ENCODE measurements around the gene SEC24B.

Gene SEC24B

GRCh38 chr4:109465069-109465468, 31.5 kb downstream of the SEC24B start:
- peaks cover 0 to 20% of the 10 kb centered on the region in 2 donors for H3K4me1 ChIP-seq (ENCODE audit: control insufficient read depth in 1 of 2, insufficient read depth in 2 of 2, low read length in 2 of 2)
- H3K9me3 ChIP-seq (ENCODE audit: control insufficient read depth in 1 of 2, low read length in 2 of 2): no peaks in the 10 kb centered on the region
- H3K4me3 ChIP-seq (ENCODE audit: low read depth in 1 of 2, low read length in 2 of 2): no peak overlapping the region
- H3K36me3 ChIP-seq (ENCODE audit: control insufficient read depth in 1 of 2, insufficient read depth in 2 of 2, low read length in 2 of 2): peaks cover 22 to 29% of the 10 kb centered on the region in 2 donors
- no peak overlapping the region for H3K27ac ChIP-seq (ENCODE audit: low read length)
- H3K27me3 ChIP-seq (ENCODE audit: low read depth, low read length): no peaks in the 10 kb centered on the region

GRCh38 chr4:109469915-109470314, 36.3 kb downstream of the SEC24B start:
- Histone ChIP-seq H3K4me1 (ENCODE audit: control insufficient read depth in 1 of 2, insufficient read depth in 2 of 2, low read length in 2 of 2) (peaks cover 0 to 31% of the 10 kb centered on the region in 2 donors), H3K36me3 (ENCODE audit: control insufficient read depth in 1 of 2, insufficient read depth in 2 of 2, low read length in 2 of 2) (peaks cover 2 to 11% of the 10 kb centered on the region in 2 donors), H3K27me3 (ENCODE audit: low read depth, low read length) (no peaks in the 10 kb centered on the region), H3K9me3 (ENCODE audit: control insufficient read depth in 1 of 2, low read length in 2 of 2) (no peaks in the 10 kb centered on the region), H3K27ac (ENCODE audit: low read length) (no peak overlapping the region), H3K4me3 (ENCODE audit: low read depth in 1 of 2, low read length in 2 of 2) (no peak overlapping the region)

- peaks cover 0 to 23% of the 10 kb centered on the region in 2 donors for H3K4me1 ChIP-seq (ENCODE audit: control insufficient read depth in 1 of 2, insufficient read depth in 2 of 2, low read length in 2 of 2)
- H3K27me3 ChIP-seq (ENCODE audit: low read depth, low read length): no peaks in the 10 kb centered on the region
- H3K27ac ChIP-seq (ENCODE audit: low read length): no peak overlapping the region
- H3K36me3 ChIP-seq (ENCODE audit: control insufficient read depth in 1 of 2, insufficient read depth in 2 of 2, low read length in 2 of 2): peaks cover 0 to 10% of the 10 kb centered on the region in 2 donors
- H3K9me3 ChIP-seq (ENCODE audit: control insufficient read depth in 1 of 2, low read length in 2 of 2): no peaks in the 10 kb centered on the region
- H3K4me3 ChIP-seq (ENCODE audit: low read depth in 1 of 2, low read length in 2 of 2): no peak overlapping the region
Measured at GRCh38 chr4:109472343-109472761, 38.7 kb downstream of the SEC24B start.

- peaks cover 0 to 18% of the 10 kb centered on the region in 2 donors for H3K4me1 ChIP-seq (ENCODE audit: control insufficient read depth in 1 of 2, insufficient read depth in 2 of 2, low read length in 2 of 2)
- no peak overlapping the region for H3K4me3 ChIP-seq (ENCODE audit: low read depth in 1 of 2, low read length in 2 of 2)
- peaks cover 0 to 5% of the 10 kb centered on the region in 2 donors for H3K36me3 ChIP-seq (ENCODE audit: control insufficient read depth in 1 of 2, insufficient read depth in 2 of 2, low read length in 2 of 2)
- no peaks in the 10 kb centered on the region for H3K27me3 ChIP-seq (ENCODE audit: low read depth, low read length)
- no peak overlapping the region for H3K27ac ChIP-seq (ENCODE audit: low read length)
- H3K9me3 ChIP-seq (ENCODE audit: control insufficient read depth in 1 of 2, low read length in 2 of 2): no peaks in the 10 kb centered on the region
Measured at GRCh38 chr4:109473824-109474223, 40.2 kb downstream of the SEC24B start.

GRCh38 chr4:109486007-109486406, 52.4 kb downstream of the SEC24B start:
- no peak overlapping the region for H3K4me3 ChIP-seq (ENCODE audit: low read depth in 1 of 2, low read length in 2 of 2)
- H3K9me3 ChIP-seq (ENCODE audit: control insufficient read depth in 1 of 2, low read length in 2 of 2): no peaks in the 10 kb centered on the region
- no peaks in the 10 kb centered on the region for H3K4me1 ChIP-seq (ENCODE audit: control insufficient read depth in 1 of 2, insufficient read depth in 2 of 2, low read length in 2 of 2)
- peaks cover 4 to 8% of the 10 kb centered on the region in 2 donors for H3K36me3 ChIP-seq (ENCODE audit: control insufficient read depth in 1 of 2, insufficient read depth in 2 of 2, low read length in 2 of 2)
- H3K27ac ChIP-seq (ENCODE audit: low read length): no peak overlapping the region
- no peaks in the 10 kb centered on the region for H3K27me3 ChIP-seq (ENCODE audit: low read depth, low read length)

- no peaks in the 10 kb centered on the region for H3K9me3 ChIP-seq (ENCODE audit: control insufficient read depth in 1 of 2, low read length in 2 of 2)
- H3K36me3 ChIP-seq (ENCODE audit: control insufficient read depth in 1 of 2, insufficient read depth in 2 of 2, low read length in 2 of 2): peaks cover 33 to 34% of the 10 kb centered on the region in 2 donors
- H3K27ac ChIP-seq (ENCODE audit: low read length): no peak overlapping the region
- no peak overlapping the region for H3K4me3 ChIP-seq (ENCODE audit: low read depth in 1 of 2, low read length in 2 of 2)
- H3K4me1 ChIP-seq (ENCODE audit: control insufficient read depth in 1 of 2, insufficient read depth in 2 of 2, low read length in 2 of 2): no peaks in the 10 kb centered on the region
- H3K27me3 ChIP-seq (ENCODE audit: low read depth, low read length): no peaks in the 10 kb centered on the region
Measured at GRCh38 chr4:109494563-109494962, 60.9 kb downstream of the SEC24B start.

- Histone ChIP-seq H3K9me3 (ENCODE audit: control insufficient read depth in 1 of 2, low read length in 2 of 2) (no peaks in the 10 kb centered on the region), H3K27ac (ENCODE audit: low read length) (no peak overlapping the region), H3K36me3 (ENCODE audit: control insufficient read depth in 1 of 2, insufficient read depth in 2 of 2, low read length in 2 of 2) (peaks cover 33 to 40% of the 10 kb centered on the region in 2 donors), H3K4me3 (ENCODE audit: low read depth in 1 of 2, low read length in 2 of 2) (no peak overlapping the region), H3K27me3 (ENCODE audit: low read depth, low read length) (no peaks in the 10 kb centered on the region), H3K4me1 (ENCODE audit: control insufficient read depth in 1 of 2, insufficient read depth in 2 of 2, low read length in 2 of 2) (no peaks in the 10 kb centered on the region)
Measured at GRCh38 chr4:109495514-109495913, 61.9 kb downstream of the SEC24B start.

- Histone ChIP-seq H3K27ac (ENCODE audit: low read length) (no peak overlapping the region), H3K4me3 (ENCODE audit: low read depth in 1 of 2, low read length in 2 of 2) (no peak overlapping the region), H3K27me3 (ENCODE audit: low read depth, low read length) (no peaks in the 10 kb centered on the region), H3K4me1 (ENCODE audit: control insufficient read depth in 1 of 2, insufficient read depth in 2 of 2, low read length in 2 of 2) (no peaks in the 10 kb centered on the region), H3K36me3 (ENCODE audit: control insufficient read depth in 1 of 2, insufficient read depth in 2 of 2, low read length in 2 of 2) (peaks cover 33 to 51% of the 10 kb centered on the region in 2 donors), H3K9me3 (ENCODE audit: control insufficient read depth in 1 of 2, low read length in 2 of 2) (no peaks in the 10 kb centered on the region)
Measured at GRCh38 chr4:109496875-109497274, 63.3 kb downstream of the SEC24B start.

- no peaks in the 10 kb centered on the region for H3K9me3 ChIP-seq (ENCODE audit: control insufficient read depth in 1 of 2, low read length in 2 of 2)
- H3K4me3 ChIP-seq (ENCODE audit: low read depth in 1 of 2, low read length in 2 of 2): no peak overlapping the region
- H3K4me1 ChIP-seq (ENCODE audit: control insufficient read depth in 1 of 2, insufficient read depth in 2 of 2, low read length in 2 of 2): no peaks in the 10 kb centered on the region
- H3K36me3 ChIP-seq (ENCODE audit: control insufficient read depth in 1 of 2, insufficient read depth in 2 of 2, low read length in 2 of 2): peaks cover 33 to 51% of the 10 kb centered on the region in 2 donors
- H3K27me3 ChIP-seq (ENCODE audit: low read depth, low read length): no peaks in the 10 kb centered on the region
- no peak overlapping the region for H3K27ac ChIP-seq (ENCODE audit: low read length)
Measured at GRCh38 chr4:109497511-109497910, 63.9 kb downstream of the SEC24B start.

- Histone ChIP-seq H3K27me3 (ENCODE audit: low read depth, low read length) (no peaks in the 10 kb centered on the region), H3K9me3 (ENCODE audit: control insufficient read depth in 1 of 2, low read length in 2 of 2) (no peaks in the 10 kb centered on the region), H3K36me3 (ENCODE audit: control insufficient read depth in 1 of 2, insufficient read depth in 2 of 2, low read length in 2 of 2) (peaks cover 31 to 43% of the 10 kb centered on the region in 2 donors), H3K4me1 (ENCODE audit: control insufficient read depth in 1 of 2, insufficient read depth in 2 of 2, low read length in 2 of 2) (no peaks in the 10 kb centered on the region), H3K4me3 (ENCODE audit: low read depth in 1 of 2, low read length in 2 of 2) (no peak overlapping the region), H3K27ac (ENCODE audit: low read length) (no peak overlapping the region)
Measured at GRCh38 chr4:109499513-109499912, 65.9 kb downstream of the SEC24B start.

- no peak overlapping the region for H3K4me3 ChIP-seq (ENCODE audit: low read depth in 1 of 2, low read length in 2 of 2)
- no peak overlapping the region for H3K27ac ChIP-seq (ENCODE audit: low read length)
- H3K9me3 ChIP-seq (ENCODE audit: control insufficient read depth in 1 of 2, low read length in 2 of 2): no peaks in the 10 kb centered on the region
- H3K4me1 ChIP-seq (ENCODE audit: control insufficient read depth in 1 of 2, insufficient read depth in 2 of 2, low read length in 2 of 2): no peaks in the 10 kb centered on the region
- peaks cover 10 to 17% of the 10 kb centered on the region in 2 donors for H3K36me3 ChIP-seq (ENCODE audit: control insufficient read depth in 1 of 2, insufficient read depth in 2 of 2, low read length in 2 of 2)
- no peaks in the 10 kb centered on the region for H3K27me3 ChIP-seq (ENCODE audit: low read depth, low read length)
Measured at GRCh38 chr4:109506890-109507289, 73.3 kb downstream of the SEC24B start.

GRCh38 chr4:109510687-109511086, 77.1 kb downstream of the SEC24B start:
- Histone ChIP-seq H3K4me3 (ENCODE audit: low read depth in 1 of 2, low read length in 2 of 2) (no peak overlapping the region), H3K27me3 (ENCODE audit: low read depth, low read length) (no peaks in the 10 kb centered on the region), H3K9me3 (ENCODE audit: control insufficient read depth in 1 of 2, low read length in 2 of 2) (no peaks in the 10 kb centered on the region), H3K4me1 (ENCODE audit: control insufficient read depth in 1 of 2, insufficient read depth in 2 of 2, low read length in 2 of 2) (no peaks in the 10 kb centered on the region), H3K36me3 (ENCODE audit: control insufficient read depth in 1 of 2, insufficient read depth in 2 of 2, low read length in 2 of 2) (peaks cover 14 to 21% of the 10 kb centered on the region in 2 donors), H3K27ac (ENCODE audit: low read length) (no peak overlapping the region)

All from muscle layer of duodenum (tissue), 2 donors.